ENCODE data around the gene BIRC5. TPM values are rescaled to one million over a fixed set of nuclear protein-coding genes. Genes with fewer than 3 reads are reported as not detected.

Gene BIRC5
- total and polyA plus RNA-seq, 8 donors = 3.4 to 10.5 (median 6.4) TPM; not detected in 1

DNA sequence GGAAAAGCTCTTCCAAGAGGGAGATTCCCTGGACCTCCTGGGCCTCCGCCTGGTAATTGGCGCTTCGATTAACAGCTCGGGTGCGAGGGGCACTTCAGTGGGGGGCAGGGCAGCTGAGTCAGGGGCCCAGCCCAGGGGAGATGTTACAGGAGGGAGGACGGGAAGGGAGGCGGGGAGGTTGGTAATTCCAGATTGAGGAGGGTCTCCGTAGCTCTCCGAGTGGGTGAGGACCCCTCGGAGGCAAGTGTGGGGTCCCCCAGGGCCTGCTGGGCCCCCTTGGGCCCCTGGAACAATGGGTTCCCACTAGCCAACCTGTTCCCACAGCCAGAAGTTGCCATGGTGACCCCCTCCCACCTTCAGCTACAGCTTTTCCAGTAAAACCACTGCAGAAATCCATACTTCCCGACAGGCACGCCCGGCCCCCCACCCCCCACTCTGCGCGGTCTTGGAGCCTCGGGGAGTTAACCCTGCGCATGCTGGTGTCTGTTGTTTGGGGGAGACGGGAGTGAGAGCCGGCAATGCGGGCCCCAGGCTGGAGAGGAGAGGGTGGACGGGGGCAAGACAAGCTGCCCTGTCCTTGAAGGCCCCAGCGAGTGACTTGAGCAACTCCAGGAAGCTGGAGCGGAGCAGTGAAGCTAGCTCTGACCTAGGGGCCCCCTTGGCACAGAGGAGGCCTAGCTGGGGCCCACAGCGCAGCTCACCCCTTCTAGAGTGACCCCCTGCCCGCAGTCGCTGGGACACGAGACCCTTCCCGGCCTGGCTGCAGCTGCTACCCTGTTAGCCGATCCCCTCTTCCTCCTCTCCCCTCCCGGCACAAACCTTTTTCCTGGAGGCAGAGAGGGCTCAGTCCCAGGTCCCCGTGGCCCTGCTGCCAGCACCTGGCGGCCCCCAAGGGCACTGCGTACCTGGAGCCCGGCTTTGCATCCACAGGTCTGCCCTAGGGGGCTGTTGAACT is 55.2 kb downstream of the BIRC5 start:
- peak in 1 of 2 donors; percentile 78 for DNase-seq
- intact Hi-C loops (cut with DNase I; ENCODE audit: low total_unique reads) = no loop called here
- peak overlapping the region in 1 of 4 donors; percentile 5 for H3K4me3 ChIP-seq
- H3K4me1 ChIP-seq = peaks cover 10 to 54% (median 28%) of the 10 kb centered on the region in 4 donors
- no peaks in the 10 kb centered on the region for H3K9me3 ChIP-seq
- H3K27me3 ChIP-seq = peaks cover 0 to 55% (median 0%) of the 10 kb centered on the region in 3 donors
- 45 to 56% (median 50%) methylated on average over 30 to 34 of the region's 34 CpGs for WGBS, 5 donors
- H3K27ac ChIP-seq = no peak overlapping the region
- no peaks in the 10 kb centered on the region for H3K36me3 ChIP-seq
- no peak for TF ChIP-seq POLR2A (IDR thresholded peaks at IDR 0.05)
- TF ChIP-seq POLR2AphosphoS5 (IDR thresholded peaks at IDR 0.05) = no peak
- TF ChIP-seq EP300 (IDR thresholded peaks at IDR 0.05) = no peak
- no peak for TF ChIP-seq CTCF (IDR thresholded peaks at IDR 0.05)

DNA sequence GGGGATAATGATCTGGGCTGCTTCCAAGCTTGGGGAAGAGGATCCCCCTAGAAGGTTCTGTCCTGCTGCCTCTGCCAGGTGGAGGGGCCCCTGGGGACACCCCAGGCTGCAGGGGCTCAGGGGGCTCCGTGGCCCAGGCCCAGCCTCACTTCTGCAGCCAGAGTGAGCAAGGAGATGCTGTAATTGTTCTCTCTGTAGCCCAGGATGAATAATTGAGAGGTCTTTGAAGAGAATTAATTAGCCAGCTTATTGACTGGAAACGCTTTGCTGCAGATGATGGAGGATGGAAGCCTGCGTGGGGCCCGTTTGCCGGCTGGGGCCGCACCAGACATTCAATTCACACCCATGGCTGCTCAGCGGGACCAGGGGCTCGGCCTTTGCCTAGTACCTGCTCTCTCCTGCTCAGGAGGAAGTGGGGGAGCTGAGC is 55.9 kb downstream of the BIRC5 start:
- 86 to 89% (median 86%) methylated on average over 8 of the region's 8 CpGs for WGBS, 5 donors
- Histone ChIP-seq H3K4me1 (peaks cover 10 to 54% (median 28%) of the 10 kb centered on the region in 4 donors), H3K27ac (no peak overlapping the region), H3K27me3 (peaks cover 0 to 55% (median 0%) of the 10 kb centered on the region in 3 donors), H3K9me3 (no peaks in the 10 kb centered on the region), H3K36me3 (no peaks in the 10 kb centered on the region), H3K4me3 (no peak overlapping the region)
- intact Hi-C loops (cut with DNase I; ENCODE audit: low total_unique reads) = no loop called here
- no peak for DNase-seq
- no peak for TF ChIP-seq CTCF (IDR thresholded peaks at IDR 0.05)
- no peak for TF ChIP-seq POLR2AphosphoS5 (IDR thresholded peaks at IDR 0.05)
- no peak for TF ChIP-seq EP300 (IDR thresholded peaks at IDR 0.05)
- no peak for TF ChIP-seq POLR2A (IDR thresholded peaks at IDR 0.05)

DNA sequence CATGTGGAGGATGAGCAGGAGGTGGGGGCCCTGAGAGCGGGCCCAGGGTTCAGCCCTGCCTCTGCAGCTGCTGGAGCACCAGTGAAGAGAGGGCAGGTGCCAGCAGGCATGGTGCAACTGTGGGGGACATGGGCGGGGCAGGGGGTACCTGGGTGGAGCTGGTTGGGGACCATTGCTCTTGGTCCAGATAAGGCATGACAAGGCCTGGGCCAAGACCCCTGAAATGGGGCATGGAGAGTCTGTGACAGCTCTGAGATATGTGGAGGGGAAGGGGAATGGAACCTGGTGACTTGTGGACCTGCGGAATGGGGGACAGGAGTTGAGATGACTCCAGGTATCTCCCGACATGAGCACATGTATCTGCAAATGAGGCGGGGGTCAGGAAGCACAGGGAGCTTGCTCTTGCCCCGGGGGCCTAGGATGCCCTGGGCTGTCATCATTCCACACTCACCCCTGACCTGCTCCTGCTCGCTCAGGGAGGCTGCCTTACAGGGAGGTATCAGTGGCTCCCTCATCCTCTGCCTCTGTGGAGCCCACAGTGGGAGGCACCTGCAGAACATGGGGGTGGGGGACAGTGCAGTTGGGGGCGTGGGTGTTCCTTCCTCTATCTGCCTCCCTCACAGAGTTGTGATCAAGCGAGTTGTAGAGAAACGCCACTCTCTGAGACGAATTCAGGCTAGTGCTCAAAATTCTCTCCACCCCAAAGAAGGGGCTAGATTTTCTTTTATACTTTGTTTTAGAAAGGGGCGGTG is 57.5 kb downstream of the BIRC5 start:
- no peak for DNase-seq
- no peak overlapping the region for H3K27ac ChIP-seq
- no peaks in the 10 kb centered on the region for H3K36me3 ChIP-seq
- peaks cover 0 to 55% (median 0%) of the 10 kb centered on the region in 3 donors for H3K27me3 ChIP-seq
- intact Hi-C loops (cut with DNase I; ENCODE audit: low total_unique reads) = no loop called here
- TF ChIP-seq POLR2AphosphoS5 (IDR thresholded peaks at IDR 0.05) (no peak), EP300 (IDR thresholded peaks at IDR 0.05) (no peak), POLR2A (IDR thresholded peaks at IDR 0.05) (no peak), CTCF (IDR thresholded peaks at IDR 0.05) (no peak)
- 59 to 77% (median 66%) methylated on average over 12 of the region's 12 CpGs for WGBS, 5 donors
- H3K4me1 ChIP-seq = peaks cover 0 to 39% (median 18%) of the 10 kb centered on the region in 4 donors
- no peaks in the 10 kb centered on the region for H3K9me3 ChIP-seq
- no peak overlapping the region for H3K4me3 ChIP-seq

All from stomach (tissue), 9 donors.